BLaER1 (cell line): ENCODE data around the gene PDIA4.
"Not testable (repeated sequence)": the region's sequence is repeated elsewhere in the genome, so short reads cannot be mapped to it uniquely, and the experiment has no call there.

Experiments
- H3K27ac ChIP-seq: shearing (Covaris generic); formaldehyde crosslinking; 2 replicates; pipeline ENCODE4 v1.8.1; 2022
- H3K27me3 ChIP-seq: shearing (Covaris generic); formaldehyde crosslinking; 2 replicates; pipeline ENCODE4 v1.8.1; 2022
- H3K36me3 ChIP-seq: shearing (Covaris generic); formaldehyde crosslinking; 2 replicates; pipeline ENCODE4 v1.8.1; 2022
- H3K4me1 ChIP-seq: shearing (Covaris generic); formaldehyde crosslinking; 2 replicates; pipeline ENCODE4 v1.8.1; 2022
- H3K4me2 ChIP-seq: shearing (Covaris generic); formaldehyde crosslinking; 2 replicates; pipeline ENCODE4 v1.8.1; 2022
- H3K4me3 ChIP-seq: shearing (Covaris generic); formaldehyde crosslinking; 2 replicates; pipeline ENCODE4 v1.8.1; 2022
- H3K9ac ChIP-seq: shearing (Covaris generic); formaldehyde crosslinking; 2 replicates; pipeline ENCODE4 v1.8.1; 2022
- H3K9me3 ChIP-seq: shearing (Covaris generic); formaldehyde crosslinking; 2 replicates; pipeline ENCODE4 v1.8.1; 2022
- H4K20me1 ChIP-seq: shearing (Covaris generic); formaldehyde crosslinking; 2 replicates; pipeline ENCODE4 v1.8.1; 2022
- Cebpa-rat ChIP-seq: shearing (Covaris generic); IDR thresholded peaks from 2 replicates; pipeline ENCODE4 v1.8.1; 2022

The PDIA4 gene

GRCh38 chr7:149067869-149068268 is 39.6 kb upstream of the PDIA4 start:
- Histone ChIP-seq H4K20me1 (no peaks in the 10 kb centered on the region), H3K9me3 (peaks cover 18% of the 10 kb centered on the region; the same call in 1 of the 2 replicates), H3K27ac (no peak overlapping the region), H3K9ac (no peak overlapping the region), H3K4me1 (peaks cover 63% of the 10 kb centered on the region), H3K4me2 (no peak overlapping the region), H3K27me3 (no peaks in the 10 kb centered on the region), H3K4me3 (no peak overlapping the region), H3K36me3 (peaks cover 55% of the 10 kb centered on the region)
- TF ChIP-seq Cebpa-rat = no peak

GRCh38 chr7:149063476-149063875 is 35.2 kb upstream of the PDIA4 start:
- H3K27me3 ChIP-seq = no peaks in the 10 kb centered on the region
- H3K36me3 ChIP-seq = peaks cover 21% of the 10 kb centered on the region
- no peak overlapping the region for H3K4me2 ChIP-seq
- peaks cover 38% of the 10 kb centered on the region for H3K4me1 ChIP-seq
- no peak overlapping the region for H3K4me3 ChIP-seq
- no peak overlapping the region for H3K9ac ChIP-seq
- H3K9me3 ChIP-seq = no peaks in the 10 kb centered on the region
- no peak overlapping the region for H3K27ac ChIP-seq
- no peaks in the 10 kb centered on the region for H4K20me1 ChIP-seq
- no peak for TF ChIP-seq Cebpa-rat

GRCh38 chr7:149062217-149062899 is 34.1 kb upstream of the PDIA4 start:
- H3K36me3 ChIP-seq, H4K20me1 ChIP-seq, H3K9me3 ChIP-seq, H3K27me3 ChIP-seq, H3K4me3 ChIP-seq, H3K27ac ChIP-seq: not testable (repeated sequence)
- peak overlapping the region; percentile 65 for H3K4me2 ChIP-seq
- H3K4me1 ChIP-seq = peaks cover 38% of the 10 kb centered on the region
- H3K9ac ChIP-seq = peak overlapping the region; percentile 45; the same call in 1 of the 2 replicates

DNA sequence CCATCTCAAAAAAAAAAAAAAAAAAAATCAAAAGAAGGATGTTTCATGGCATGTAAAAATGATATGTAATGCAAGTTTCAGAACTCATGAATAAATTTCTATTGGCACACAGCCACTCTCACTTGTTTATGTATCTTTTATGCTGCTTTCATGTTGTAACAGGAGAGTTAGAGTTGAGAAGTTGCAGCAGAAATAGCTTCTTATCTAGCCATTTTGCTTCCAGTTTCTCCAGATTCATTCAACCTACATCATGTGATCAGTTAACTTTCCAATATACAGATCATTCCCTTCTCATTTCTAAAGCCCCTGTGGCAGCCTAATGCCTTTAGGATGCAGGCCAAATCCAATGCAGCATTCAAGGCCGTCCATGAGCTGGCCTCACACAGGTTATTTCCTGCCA is 31.9 kb upstream of the PDIA4 start:
- TF ChIP-seq Cebpa-rat = no peak
- Histone ChIP-seq H3K4me2 (no peak overlapping the region), H4K20me1 (no peaks in the 10 kb centered on the region)

GRCh38 chr7:149053885-149054284 is 25.6 kb upstream of the PDIA4 start:
- Histone ChIP-seq H4K20me1 (no peaks in the 10 kb centered on the region), H3K4me2 (no peak overlapping the region), H3K27me3 (no peaks in the 10 kb centered on the region), H3K36me3 (no peaks in the 10 kb centered on the region), H3K9me3 (0 out of 2 replicates have a peak, but pooled peaks cover under 1% of the 10 kb centered on the region), H3K27ac (no peak overlapping the region), H3K4me1 (no peaks in the 10 kb centered on the region), H3K4me3 (no peak overlapping the region), H3K9ac (no peak overlapping the region)
- TF ChIP-seq Cebpa-rat = no peak

More for the DNA sequence above, 31.9 kb upstream of the PDIA4 start:
- no peak overlapping the region for H3K9ac ChIP-seq
- H3K4me1 ChIP-seq = peaks cover 30% of the 10 kb centered on the region
- H3K27me3 ChIP-seq = no peaks in the 10 kb centered on the region
- no peaks in the 10 kb centered on the region for H3K36me3 ChIP-seq
- no peak overlapping the region for H3K4me3 ChIP-seq
- no peaks in the 10 kb centered on the region for H3K9me3 ChIP-seq
- no peak overlapping the region for H3K27ac ChIP-seq

GRCh38 chr7:149053384-149053783 is 25.1 kb upstream of the PDIA4 start:
- H3K27ac ChIP-seq = no peak overlapping the region
- H3K36me3 ChIP-seq = no peaks in the 10 kb centered on the region
- H3K27me3 ChIP-seq = no peaks in the 10 kb centered on the region
- no peak overlapping the region for H3K4me3 ChIP-seq
- H4K20me1 ChIP-seq = no peaks in the 10 kb centered on the region
- 0 out of 2 replicates have a peak, but pooled peaks cover 3% of the 10 kb centered on the region for H3K9me3 ChIP-seq
- H3K9ac ChIP-seq = no peak overlapping the region
- no peaks in the 10 kb centered on the region for H3K4me1 ChIP-seq
- TF ChIP-seq Cebpa-rat = no peak
- no peak overlapping the region for H3K4me2 ChIP-seq

GRCh38 chr7:149050941-149051340 is 22.6 kb upstream of the PDIA4 start:
- Histone ChIP-seq H3K4me3 (no peak overlapping the region), H3K4me1 (no peaks in the 10 kb centered on the region), H3K27me3 (no peaks in the 10 kb centered on the region), H3K9ac (no peak overlapping the region), H3K9me3 (0 out of 2 replicates have a peak, but pooled peaks cover 3% of the 10 kb centered on the region), H3K27ac (no peak overlapping the region), H4K20me1 (no peaks in the 10 kb centered on the region), H3K36me3 (no peaks in the 10 kb centered on the region), H3K4me2 (no peak overlapping the region)
- TF ChIP-seq Cebpa-rat = no peak

GRCh38 chr7:149048805-149049204 is 20.5 kb upstream of the PDIA4 start:
- Histone ChIP-seq H3K4me1 (no peaks in the 10 kb centered on the region), H3K36me3 (no peaks in the 10 kb centered on the region), H3K4me3 (no peak overlapping the region), H3K4me2 (no peak overlapping the region), H3K27me3 (no peaks in the 10 kb centered on the region), H4K20me1 (no peaks in the 10 kb centered on the region), H3K27ac (no peak overlapping the region), H3K9me3 (0 out of 2 replicates have a peak, but pooled peaks cover 3% of the 10 kb centered on the region), H3K9ac (no peak overlapping the region)
- no peak for TF ChIP-seq Cebpa-rat

GRCh38 chr7:149046416-149046815 is 18.1 kb upstream of the PDIA4 start:
- Histone ChIP-seq H3K4me2 (no peak overlapping the region), H3K27ac (no peak overlapping the region), H3K9ac (no peak overlapping the region), H4K20me1 (no peaks in the 10 kb centered on the region), H3K4me1 (no peaks in the 10 kb centered on the region), H3K4me3 (no peak overlapping the region), H3K36me3 (no peaks in the 10 kb centered on the region), H3K9me3 (0 out of 2 replicates have a peak, but pooled peaks cover 3% of the 10 kb centered on the region), H3K27me3 (no peaks in the 10 kb centered on the region)
- TF ChIP-seq Cebpa-rat = no peak

- Histone ChIP-seq H3K36me3 (no peaks in the 10 kb centered on the region), H3K27ac (no peak overlapping the region), H3K9me3 (0 out of 2 replicates have a peak, but pooled peaks cover 5% of the 10 kb centered on the region), H4K20me1 (no peaks in the 10 kb centered on the region), H3K9ac (no peak overlapping the region), H3K4me2 (no peak overlapping the region), H3K4me3 (no peak overlapping the region), H3K4me1 (no peaks in the 10 kb centered on the region), H3K27me3 (no peaks in the 10 kb centered on the region)
- no peak for TF ChIP-seq Cebpa-rat
Measured at GRCh38 chr7:149043936-149044335, 15.6 kb upstream of the PDIA4 start.
